Heart right ventricle (tissue), 16 donors: ENCODE measurements around the gene FYN. TPM values are rescaled to one million over a fixed set of nuclear protein-coding genes. Genes with fewer than 3 reads are reported as not detected.

Experiments used
- ATAC-seq, 8 donors: fragments of 200-7000 bp; cut with Tn5 transposase; one replicate each; pipeline ENCODE4 v1.9.1; 2020; ENCODE audit warnings: mild to moderate bottlenecking in 8 of 8, moderate library complexity in 8 of 8, moderate number of reproducible peaks in 1 of 8
- DNase-seq, 2 donors: peaks; one replicate each; pipeline ENCODE4 v3.0.0-alpha.2; 2020
- H3K27ac ChIP-seq, 10 donors: fragments of 200-600 bp; sonication (generic) in 2 of 10; one replicate each; pipeline versions ENCODE4 v1.5.0 to v1.8.0; 2020 to 2022; ENCODE audit warnings: mild to moderate bottlenecking in 3 of 10
- H3K27me3 ChIP-seq, 7 donors: fragments of 200-600 bp; one replicate each; pipeline ENCODE4 v1.8.0; 2021 to 2022; ENCODE audit warnings: mild to moderate bottlenecking in 2 of 7
- H3K36me3 ChIP-seq, 9 donors: fragments of 200-600 bp; sonication (generic) in 1 of 9; one replicate each; pipeline versions ENCODE4 v1.5.0 to v1.8.0; 2020 to 2022; ENCODE audit warnings: mild to moderate bottlenecking in 2 of 9
- H3K4me1 ChIP-seq, 9 donors: fragments of 200-600 bp; sonication (generic) in 1 of 9; one replicate each; pipeline versions ENCODE4 v1.5.0 to v1.8.0; 2020 to 2022; ENCODE audit warnings: mild to moderate bottlenecking in 4 of 9
- H3K4me3 ChIP-seq, 10 donors: fragments of 200-600 bp; sonication (generic) in 2 of 10; one replicate each; pipeline versions ENCODE4 v1.5.0 to v1.8.0; 2020 to 2022; ENCODE audit warnings: mild to moderate bottlenecking in 7 of 10, moderate library complexity in 2 of 10
- H3K9me3 ChIP-seq, 11 donors: fragments of 200-600 bp in 10 of 11; sonication (generic) in 2 of 11; one replicate each; pipeline versions ENCODE4 v1.5.0 to v1.8.0; 2013 to 2022; ENCODE audit warnings: mild to moderate bottlenecking in 2 of 11, control low read depth in 1 of 11, moderate library complexity in 1 of 11
- CTCF ChIP-seq, 9 donors: fragments of 200-600 bp; sonication (generic) in 2 of 9; IDR thresholded peaks; one replicate each; pipeline versions ENCODE4 v1.5.0 to v1.8.0; 2021 to 2022; ENCODE audit warnings: antibody characterized with exemption in 9 of 9, mild to moderate bottlenecking in 5 of 9, moderate library complexity in 1 of 9
- WGBS, 2 donors: extraction: QIAGEN DNeasy Blood & Tissue Kit; methylation state at CpG; one replicate each; pipeline ENCODE4 v1.1.7; 2013; ENCODE audit warnings: inconsistent platforms in 1 of 2; 5-methylcytosine and 5-hydroxymethylcytosine counted together
- intact Hi-C, 10 donors: fragments of 100-400 bp; cut with DNase I; formaldehyde crosslinking; loops; one replicate each; pipeline versions ENCODE4 v1.11.1 to v1.14.2; 2022
- polyA plus RNA-seq, 2 donors: library from polyadenylated mRNA; stranded (reverse); fragments of 200-250 nt; gene quantifications; one replicate each; pipeline ENCODE4 v1.2.3, GENCODE V29; 2013
- total RNA-seq, 10 donors: library from RNA; stranded (reverse); fragmentation: NEBNext Ultra II Directional in 3 of 10; extraction: Animal tissue kit (Norgen Biotek cat#: 25700) in 3 of 10; gene quantifications; one replicate each; pipeline versions ENCODE4 v1.2.1 to v1.2.4, GENCODE V29; 2021 to 2023
- donor health status: Arrhythmogenic right ventricular cardiomyopathy.
- donor health status: ischemic (EF 13 %, LVEDD 7.1; RV severe dilation, severe dysfunction).
- donor health status: healthy with polysubstance abuse.
- donor health status: DM: no; HTN: yes; CAD: no.
- donor health status: DM: no; HTN: no; CAD: no.
- donor health status: ischemic (EF 25% LVEDD 6.9; RV normal size, moderate dysfunction).
- donor health status: ischemic (EF 25% LVEDD 5.7; RV mildly dilated, moderate dysfunction).
- donor health status: healthy.
- donor health status: DM: yes; HTN: yes; CAD: no.
- donor health status: Ischemic cardiomyopathy.
- donor health status: ischemic (EF 35%, LVEDD 5.7; RV mildly dilated, moderate dysfunction).
- donor health status: nonischemic (EF 11% LVEDD 7.7; RV severe dilation, severe dysfunction).
- donor health status: DM: yes; HTN: yes; CAD: no.
- donor health status: PGD.
- donor health status: ischemic (EF 29% LVEDD 5.4; RV normal size, mild dysfunction).
- donor health status: nonischemic (EF 23%, LVEDD 6.1; RV moderate dilation, normal function).

FYN gene
- total and polyA plus RNA-seq, 12 donors: 19.1 to 58.1 (median 42.2) TPM

GRCh38 chr6:111632468-111633247 is 240.6 kb downstream of the FYN start:
- Histone ChIP-seq H3K9me3 (peaks cover 0 to 9% (median 0%) of the 10 kb centered on the region in 11 donors), H3K27ac (no peak overlapping the region), H3K4me1 (peaks cover 0 to 15% (median 11%) of the 10 kb centered on the region in 9 donors), H3K27me3 (no peaks in the 10 kb centered on the region), H3K36me3 (no peaks in the 10 kb centered on the region), H3K4me3 (no peak overlapping the region)
- DNase-seq (no peak), ATAC-seq (peak in 1 of 8 donors; percentile 14)
- no peak for TF ChIP-seq CTCF (IDR thresholded peaks at IDR 0.05)
- 85 to 89% methylated on average over 4 of the region's 4 CpGs for WGBS, 2 donors
- intact Hi-C loops: no loop called here

GRCh38 chr6:111631903-111632460 is 241.3 kb downstream of the FYN start:
- Histone ChIP-seq H3K27me3 (no peaks in the 10 kb centered on the region), H3K27ac (no peak overlapping the region), H3K36me3 (no peaks in the 10 kb centered on the region), H3K4me1 (peaks cover 0 to 22% (median 15%) of the 10 kb centered on the region in 9 donors), H3K4me3 (no peak overlapping the region), H3K9me3 (peaks cover 0 to 9% (median 0%) of the 10 kb centered on the region in 11 donors)
- ATAC-seq (peak in 2 of 8 donors; percentile 20 to 37), DNase-seq (no peak)
- intact Hi-C loops: no loop called here
- TF ChIP-seq CTCF (IDR thresholded peaks at IDR 0.05): no peak
- 69 to 75% methylated on average over 8 of the region's 8 CpGs for WGBS, 2 donors

- ATAC-seq (no peak), DNase-seq (no peak)
- no peak for TF ChIP-seq CTCF (IDR thresholded peaks at IDR 0.05)
- H3K36me3 ChIP-seq: no peaks in the 10 kb centered on the region
- intact Hi-C loops: no loop called here
- no peak overlapping the region for H3K4me3 ChIP-seq
- peaks cover 0 to 31% (median 16%) of the 10 kb centered on the region in 9 donors for H3K4me1 ChIP-seq
- WGBS, 2 donors: 64 to 71% methylated on average over 6 of the region's 6 CpGs
- no peak overlapping the region for H3K27ac ChIP-seq
- H3K9me3 ChIP-seq: peaks cover 0 to 9% (median 0%) of the 10 kb centered on the region in 11 donors
- H3K27me3 ChIP-seq: no peaks in the 10 kb centered on the region
Observed at GRCh38 chr6:111631018-111631417, 242.2 kb downstream of the FYN start.

GRCh38 chr6:111628142-111628850 is 245.0 kb downstream of the FYN start:
- intact Hi-C loops: no loop called here
- Histone ChIP-seq H3K4me1 (peaks cover 0 to 47% (median 21%) of the 10 kb centered on the region in 9 donors), H3K27ac (peak overlapping the region; percentile 14 to 91 (median 69)), H3K36me3 (no peaks in the 10 kb centered on the region), H3K27me3 (no peaks in the 10 kb centered on the region), H3K4me3 (peak overlapping the region in 2 of 10 donors; percentile 4 to 8), H3K9me3 (peaks cover 0 to 9% (median 0%) of the 10 kb centered on the region in 11 donors)
- 35 to 44% methylated on average over 6 of the region's 6 CpGs for WGBS, 2 donors
- ATAC-seq (peak in 7 of 8 donors; percentile 13 to 50 (median 30)), DNase-seq (no peak)
- no peak for TF ChIP-seq CTCF (IDR thresholded peaks at IDR 0.05)
